ENCODE measurements around the gene CACNA1E. TPM values are rescaled to one million over a fixed set of nuclear protein-coding genes. Genes with fewer than 3 reads are reported as not detected.

The CACNA1E gene
- total RNA-seq, 4 donors from 2014 or later, result 0.09 to 0.19 TPM; not detected in 2

DNA sequence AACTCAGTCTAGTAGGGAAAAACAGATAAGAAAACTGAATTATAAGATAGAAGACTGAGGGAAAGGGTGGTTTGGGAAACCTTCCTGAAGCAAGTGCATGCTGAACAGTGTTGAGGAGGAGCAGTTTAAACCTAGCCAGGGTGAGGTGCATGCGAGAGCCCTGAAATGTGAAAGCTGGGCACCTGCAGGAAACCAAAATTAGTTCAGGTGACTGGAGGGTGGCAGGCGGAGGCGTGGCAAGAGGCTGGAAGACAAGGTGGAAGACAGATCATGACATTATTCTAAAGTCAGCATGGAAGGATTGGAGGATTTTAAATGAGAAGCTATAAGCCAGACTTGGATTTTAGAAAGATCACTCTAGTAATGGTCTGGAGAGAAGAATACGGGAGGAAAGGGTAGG is 75.1 kb downstream of the CACNA1E start:
- intact Hi-C loops (cut with DNase I), result no loop called here
- 90 to 91% methylated on average over 4 of the region's 4 CpGs for WGBS, 2 donors
- DNase-seq, result no peak
- H3K36me3 ChIP-seq, result no peaks in the 10 kb centered on the region
- no peak overlapping the region for H3K27ac ChIP-seq
- TF ChIP-seq, protein P1, sequence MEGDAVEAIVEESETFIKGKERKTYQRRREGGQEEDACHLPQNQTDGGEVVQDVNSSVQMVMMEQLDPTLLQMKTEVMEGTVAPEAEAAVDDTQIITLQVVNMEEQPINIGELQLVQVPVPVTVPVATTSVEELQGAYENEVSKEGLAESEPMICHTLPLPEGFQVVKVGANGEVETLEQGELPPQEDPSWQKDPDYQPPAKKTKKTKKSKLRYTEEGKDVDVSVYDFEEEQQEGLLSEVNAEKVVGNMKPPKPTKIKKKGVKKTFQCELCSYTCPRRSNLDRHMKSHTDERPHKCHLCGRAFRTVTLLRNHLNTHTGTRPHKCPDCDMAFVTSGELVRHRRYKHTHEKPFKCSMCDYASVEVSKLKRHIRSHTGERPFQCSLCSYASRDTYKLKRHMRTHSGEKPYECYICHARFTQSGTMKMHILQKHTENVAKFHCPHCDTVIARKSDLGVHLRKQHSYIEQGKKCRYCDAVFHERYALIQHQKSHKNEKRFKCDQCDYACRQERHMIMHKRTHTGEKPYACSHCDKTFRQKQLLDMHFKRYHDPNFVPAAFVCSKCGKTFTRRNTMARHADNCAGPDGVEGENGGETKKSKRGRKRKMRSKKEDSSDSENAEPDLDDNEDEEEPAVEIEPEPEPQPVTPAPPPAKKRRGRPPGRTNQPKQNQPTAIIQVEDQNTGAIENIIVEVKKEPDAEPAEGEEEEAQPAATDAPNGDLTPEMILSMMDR (IDR thresholded peaks at IDR 0.05), result no peak
- TF ChIP-seq POLR2A (IDR thresholded peaks at IDR 0.05), result no peak
- no peaks in the 10 kb centered on the region for H3K9me3 ChIP-seq
- no peak overlapping the region for H3K4me3 ChIP-seq
- no peaks in the 10 kb centered on the region for H3K4me1 ChIP-seq
- peaks cover 0 to 19% (median 0%) of the 10 kb centered on the region in 4 donors for H3K27me3 ChIP-seq

DNA sequence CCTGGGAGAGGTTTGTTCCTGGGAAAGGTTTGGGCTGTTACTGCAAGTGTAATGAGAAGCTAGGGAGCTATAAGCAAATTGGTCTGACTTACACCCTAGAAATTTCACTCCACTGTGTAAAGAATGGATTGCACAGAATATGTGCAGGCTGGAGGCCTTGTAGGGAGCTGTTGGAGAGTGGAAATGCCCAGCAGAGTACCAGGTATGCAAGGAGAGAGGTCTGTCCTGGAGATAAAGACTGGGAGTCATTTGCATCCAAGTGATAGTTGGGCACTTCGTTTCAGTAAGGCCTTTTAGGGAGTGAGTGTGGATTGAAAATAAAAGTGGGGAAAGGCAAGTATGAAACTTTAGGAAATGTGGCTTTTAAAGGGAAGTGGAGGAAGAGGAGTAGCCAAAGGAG is 75.8 kb downstream of the CACNA1E start:
- Histone ChIP-seq H3K27ac (no peak overlapping the region), H3K27me3 (peaks cover 0 to 19% (median 0%) of the 10 kb centered on the region in 4 donors), H3K36me3 (no peaks in the 10 kb centered on the region), H3K4me1 (no peaks in the 10 kb centered on the region), H3K4me3 (no peak overlapping the region), H3K9me3 (no peaks in the 10 kb centered on the region)
- intact Hi-C loops (cut with DNase I), result no loop called here
- no peak for DNase-seq
- WGBS, 2 donors, result 4 to 25% methylated on average over 1 of the region's 1 CpG
- TF ChIP-seq, protein P1 (IDR thresholded peaks at IDR 0.05), result no peak
- no peak for TF ChIP-seq POLR2A (IDR thresholded peaks at IDR 0.05)

DNA sequence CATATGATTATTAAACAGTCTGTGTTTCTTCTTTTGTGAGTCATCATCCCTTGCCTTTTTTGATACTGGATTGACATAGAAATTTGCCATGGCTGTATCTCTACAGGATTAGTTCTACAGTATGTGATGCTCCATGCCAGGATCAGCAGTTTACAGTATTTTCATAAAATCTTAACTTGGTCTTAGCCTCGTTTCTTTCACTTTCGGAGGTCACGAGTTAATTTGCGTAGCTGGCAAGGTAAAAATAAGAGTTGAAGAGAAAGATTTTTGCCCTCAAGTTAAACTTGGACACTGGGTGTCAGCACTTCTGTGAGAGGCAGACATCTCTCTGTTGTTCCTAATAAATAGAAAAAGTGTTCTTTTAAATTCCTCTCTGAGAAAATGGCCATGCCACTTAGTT is 79.1 kb downstream of the CACNA1E start:
- Histone ChIP-seq H3K9me3 (no peaks in the 10 kb centered on the region), H3K4me1 (no peaks in the 10 kb centered on the region), H3K27me3 (peaks cover 0 to 4% (median 0%) of the 10 kb centered on the region in 4 donors), H3K27ac (no peak overlapping the region), H3K36me3 (no peaks in the 10 kb centered on the region), H3K4me3 (no peak overlapping the region)
- intact Hi-C loops (cut with DNase I), result no loop called here
- no peak for TF ChIP-seq POLR2A (IDR thresholded peaks at IDR 0.05)
- TF ChIP-seq, protein P1 (IDR thresholded peaks at IDR 0.05), result no peak
- WGBS, 2 donors, result 72 to 76% methylated on average over 4 of the region's 4 CpGs
- no peak for DNase-seq

DNA sequence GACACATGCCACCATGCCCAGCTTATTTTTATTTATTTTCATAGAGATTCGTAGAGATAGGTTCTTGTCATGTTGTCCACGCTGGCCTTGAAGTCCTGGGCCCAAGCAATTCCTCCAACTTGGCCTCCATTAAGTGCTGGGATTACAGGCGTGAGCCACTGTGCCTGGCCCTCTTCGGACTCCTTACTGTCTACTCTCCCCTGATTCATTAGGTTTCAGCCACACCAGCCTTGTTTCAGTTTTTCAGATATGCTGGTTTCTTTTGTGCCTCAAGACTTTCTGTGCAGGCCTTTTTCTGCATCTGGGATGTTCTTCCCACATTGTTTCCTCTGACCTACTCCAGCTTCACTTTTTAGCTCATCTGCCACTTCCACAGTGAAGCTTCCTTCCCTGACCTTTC is 85.4 kb downstream of the CACNA1E start:
- Histone ChIP-seq H3K4me3 (no peak overlapping the region), H3K27ac (no peak overlapping the region), H3K27me3 (no peaks in the 10 kb centered on the region), H3K9me3 (no peaks in the 10 kb centered on the region), H3K36me3 (no peaks in the 10 kb centered on the region), H3K4me1 (no peaks in the 10 kb centered on the region)
- WGBS, 2 donors, result 74 to 77% methylated on average over 4 of the region's 4 CpGs
- no peak for TF ChIP-seq POLR2A (IDR thresholded peaks at IDR 0.05)
- TF ChIP-seq, protein P1 (IDR thresholded peaks at IDR 0.05), result no peak
- intact Hi-C loops (cut with DNase I), result no loop called here
- DNase-seq, result no peak

DNA sequence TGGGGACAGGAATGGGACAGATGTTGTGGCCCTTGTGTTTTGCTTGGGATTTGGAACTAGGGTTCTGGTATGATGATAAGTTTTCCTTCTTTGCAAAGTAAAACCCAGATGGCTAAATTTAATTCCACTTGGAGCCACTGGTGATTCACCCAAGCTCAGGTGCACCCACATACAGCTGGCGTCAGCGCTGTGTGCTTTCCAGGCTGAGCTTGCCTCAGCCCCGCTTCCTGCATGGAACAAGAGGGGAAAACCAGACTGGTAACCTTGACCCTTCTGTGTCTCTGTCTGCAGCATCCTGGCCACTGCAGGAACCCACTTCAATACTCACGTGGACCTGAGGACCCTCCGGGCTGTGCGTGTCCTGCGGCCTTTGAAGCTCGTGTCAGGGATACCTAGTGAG is 94.2 kb downstream of the CACNA1E start:
- no peak overlapping the region for H3K27ac ChIP-seq
- no peaks in the 10 kb centered on the region for H3K36me3 ChIP-seq
- TF ChIP-seq, protein P1 (IDR thresholded peaks at IDR 0.05), result no peak
- TF ChIP-seq POLR2A (IDR thresholded peaks at IDR 0.05), result no peak
- intact Hi-C loops (cut with DNase I), result no loop called here
- no peaks in the 10 kb centered on the region for H3K27me3 ChIP-seq
- 77 to 100% methylated on average over 5 to 6 of the region's 8 CpGs for WGBS, 2 donors
- H3K9me3 ChIP-seq, result no peaks in the 10 kb centered on the region
- H3K4me3 ChIP-seq, result no peak overlapping the region
- no peak for DNase-seq
- H3K4me1 ChIP-seq, result no peaks in the 10 kb centered on the region
